ENCODE data around the gene SREBF1. TPM values are rescaled to one million over a fixed set of nuclear protein-coding genes. Genes with fewer than 3 reads are reported as not detected.

SREBF1 gene
- total RNA-seq, 1 donor from 2014 or later, result 187 TPM

GRCh38 chr17:17830740-17831207 lies 6.0 kb downstream of the SREBF1 start:
- no peak for TF ChIP-seq CTCF (IDR thresholded peaks at IDR 0.05; ENCODE audit: unreplicated experiment)
- H3K27ac Mint-ChIP-seq, result peak overlapping the region; percentile 90
- no peak overlapping the region for H3K4me3 Mint-ChIP-seq

GRCh38 chr17:17830269-17830567 lies 6.6 kb downstream of the SREBF1 start:
- Mint-ChIP-seq H3K27me3 (ENCODE audit: low read depth) (no peaks in the 10 kb centered on the region), H3K27ac (peak overlapping the region; percentile 25), H3K36me3 (peaks cover 10% of the 10 kb centered on the region), H3K9me3 (no peaks in the 10 kb centered on the region), H3K4me1 (peaks cover 56% of the 10 kb centered on the region), H3K4me3 (no peak overlapping the region)
- TF ChIP-seq CTCF (IDR thresholded peaks at IDR 0.05; ENCODE audit: unreplicated experiment), result no peak
- no peak for DNase-seq (ENCODE audit: low spot score in 2 of 2, unreplicated experiment in 2 of 2)

More at GRCh38 chr17:17830740-17831207, 6.0 kb downstream of the SREBF1 start:
- Mint-ChIP-seq H3K4me1 (peaks cover 61% of the 10 kb centered on the region), H3K27me3 (ENCODE audit: low read depth) (no peaks in the 10 kb centered on the region), H3K9me3 (no peaks in the 10 kb centered on the region), H3K36me3 (peaks cover 10% of the 10 kb centered on the region)
- no peak for DNase-seq (ENCODE audit: low spot score in 2 of 2, unreplicated experiment in 2 of 2)

- no peak overlapping the region for H3K4me3 Mint-ChIP-seq
Measured at GRCh38 chr17:17827826-17828621, 8.8 kb downstream of the SREBF1 start.

GRCh38 chr17:17826942-17827785 lies 9.6 kb downstream of the SREBF1 start:
- H3K36me3 Mint-ChIP-seq, result peaks cover 7% of the 10 kb centered on the region
- no peak for TF ChIP-seq CTCF (IDR thresholded peaks at IDR 0.05; ENCODE audit: unreplicated experiment)
- peaks cover 60% of the 10 kb centered on the region for H3K4me1 Mint-ChIP-seq
- H3K27ac Mint-ChIP-seq, result peak overlapping the region; percentile 91
- H3K9me3 Mint-ChIP-seq, result no peaks in the 10 kb centered on the region
- no peak overlapping the region for H3K4me3 Mint-ChIP-seq
- no peak for DNase-seq (ENCODE audit: low spot score in 2 of 2, unreplicated experiment in 2 of 2)
- no peaks in the 10 kb centered on the region for H3K27me3 Mint-ChIP-seq (ENCODE audit: low read depth)

More at GRCh38 chr17:17827826-17828621, 8.8 kb downstream of the SREBF1 start:
- Mint-ChIP-seq H3K27ac (peak overlapping the region; percentile 62), H3K36me3 (peaks cover 10% of the 10 kb centered on the region), H3K4me1 (peaks cover 56% of the 10 kb centered on the region), H3K27me3 (ENCODE audit: low read depth) (no peaks in the 10 kb centered on the region), H3K9me3 (no peaks in the 10 kb centered on the region)
- no peak for TF ChIP-seq CTCF (IDR thresholded peaks at IDR 0.05; ENCODE audit: unreplicated experiment)
- no peak for DNase-seq (ENCODE audit: low spot score in 2 of 2, unreplicated experiment in 2 of 2)

GRCh38 chr17:17826342-17826713 lies 10.5 kb downstream of the SREBF1 start:
- peaks cover 7% of the 10 kb centered on the region for H3K36me3 Mint-ChIP-seq
- no peak for TF ChIP-seq CTCF (IDR thresholded peaks at IDR 0.05; ENCODE audit: unreplicated experiment)
- peaks cover 62% of the 10 kb centered on the region for H3K4me1 Mint-ChIP-seq
- no peak overlapping the region for H3K4me3 Mint-ChIP-seq
- no peaks in the 10 kb centered on the region for H3K27me3 Mint-ChIP-seq (ENCODE audit: low read depth)
- no peak for DNase-seq (ENCODE audit: low spot score in 2 of 2, unreplicated experiment in 2 of 2)
- peak overlapping the region; percentile 91 for H3K27ac Mint-ChIP-seq
- H3K9me3 Mint-ChIP-seq, result no peaks in the 10 kb centered on the region
